GM12891 (cell line): ENCODE data around the gene ARSB.

Source experiments
- DNase-seq: peaks from one replicate; pipeline ENCODE4 v3.0.0; 2011; ENCODE audit warnings: low spot score; ENCODE audit not compliant: insufficient read length
- FAIRE-seq: peaks from 2 replicates; lab custom pipeline; 2011; peaks lifted over from hg19 to GRCh38; lab: Jason Lieb, UNC
- PAX5 ChIP-seq: IDR thresholded peaks from 2 replicates; pipeline ENCODE4 v1.6.1; 2011; ENCODE audit warnings: low read length, moderate library complexity, mild to moderate bottlenecking; ENCODE audit not compliant: insufficient read depth, severe bottlenecking
- POLR2A ChIP-seq: IDR thresholded peaks from 2 replicates; pipeline ENCODE4 v1.6.1; 2011; ENCODE audit warnings: low read depth, low read length, control low read depth
- POLR2AphosphoS5 ChIP-seq: IDR thresholded peaks from 2 replicates; pipeline ENCODE4 v1.6.1; 2011; ENCODE audit warnings: low read depth, low read length, control low read depth
- POU2F2 ChIP-seq: IDR thresholded peaks from 2 replicates; pipeline ENCODE4 v1.6.1; 2011; ENCODE audit warnings: low read depth, mild to moderate bottlenecking, control low read depth, low read length, moderate library complexity
- SPI1 ChIP-seq: IDR thresholded peaks from 2 replicates; pipeline ENCODE4 v1.6.1; 2011; ENCODE audit warnings: low read depth, low read length, control low read depth
- TAF1 ChIP-seq: IDR thresholded peaks from 2 replicates; pipeline ENCODE4 v1.6.1; 2011; ENCODE audit warnings: low read depth, low read length, control low read depth

Gene ARSB

DNA sequence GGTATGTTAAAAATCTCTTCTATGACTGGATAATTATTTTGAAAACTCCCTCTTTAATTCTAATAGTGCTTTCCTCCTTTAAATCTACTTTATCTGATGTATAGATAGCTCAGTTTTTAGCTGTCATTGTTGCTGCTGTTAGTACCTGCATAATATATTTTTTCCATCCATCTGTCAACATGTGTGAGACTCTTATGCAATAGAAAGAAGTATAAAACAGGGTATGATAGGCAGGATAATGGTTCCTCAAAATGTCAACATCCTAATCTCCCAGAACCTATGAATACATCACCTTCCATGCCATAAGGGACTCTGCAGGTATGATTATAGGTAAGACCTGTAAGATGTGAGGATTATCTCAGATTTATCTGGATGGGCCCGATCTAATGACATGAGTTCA lies 199.7 kb downstream of the ARSB start:
- no peak for TF ChIP-seq PAX5
- no peak for DNase-seq
- no peak for FAIRE-seq

GRCh38 chr5:78783434-78784130 lies 201.5 kb downstream of the ARSB start:
- FAIRE-seq (no peak), DNase-seq (no peak)
- TF ChIP-seq POLR2A = no peak
- TF ChIP-seq POU2F2 = no peak
- no peak for TF ChIP-seq POLR2AphosphoS5
- no peak for TF ChIP-seq SPI1
- TF ChIP-seq TAF1 = no peak
- TF ChIP-seq PAX5 = no peak

GRCh38 chr5:78782728-78783127 lies 202.4 kb downstream of the ARSB start:
- FAIRE-seq = no peak
- no peak for DNase-seq
- no peak for TF ChIP-seq POU2F2
- peak; percentile 62 for TF ChIP-seq SPI1

DNA sequence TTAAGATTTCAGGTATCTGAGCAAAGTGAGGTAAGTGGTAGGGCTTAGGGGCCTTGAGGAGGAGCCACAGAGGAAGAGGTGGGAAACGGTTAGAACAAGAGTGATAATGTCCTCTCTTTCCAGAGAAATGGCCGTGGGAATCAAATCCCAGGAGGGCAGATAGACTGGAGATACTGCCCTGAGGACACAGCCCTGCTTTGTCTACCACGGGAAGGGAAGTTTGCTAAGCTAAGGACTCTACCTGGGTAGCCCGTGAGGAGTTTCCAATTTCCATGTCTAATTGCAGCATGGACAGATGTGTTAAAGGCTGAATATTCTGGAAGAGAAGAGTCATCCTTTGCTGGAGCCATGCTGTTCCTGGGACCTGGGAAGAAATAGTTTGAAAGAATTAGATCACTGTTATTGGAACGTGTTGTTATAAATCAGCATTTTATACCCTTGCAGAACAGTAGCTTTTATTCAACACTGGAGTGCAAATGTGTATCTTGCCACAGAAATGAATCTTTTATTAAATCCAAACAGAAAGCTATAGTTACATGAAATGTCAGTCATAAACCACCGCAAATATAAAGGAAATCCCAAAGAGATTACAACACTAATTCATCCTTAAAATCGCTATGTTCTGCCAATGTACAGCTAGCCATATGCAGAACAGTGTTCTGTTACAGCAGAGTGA lies 203.4 kb downstream of the ARSB start:
- TF ChIP-seq TAF1 (no peak), SPI1 (no peak), POLR2AphosphoS5 (no peak), POLR2A (no peak), PAX5 (no peak)
- FAIRE-seq (no peak), DNase-seq (no peak)

GRCh38 chr5:78779771-78780616 lies 205.1 kb downstream of the ARSB start:
- FAIRE-seq (no peak), DNase-seq (no peak)
- TF ChIP-seq POU2F2 = no peak
- TF ChIP-seq POLR2A = no peak
- TF ChIP-seq PAX5 = no peak
- TF ChIP-seq POLR2AphosphoS5 = no peak
- TF ChIP-seq TAF1 = no peak
- TF ChIP-seq SPI1 = no peak

- no peak for DNase-seq
- FAIRE-seq = no peak
- no peak for TF ChIP-seq POLR2A
- TF ChIP-seq PAX5 = no peak
- no peak for TF ChIP-seq TAF1
- no peak for TF ChIP-seq POU2F2
- TF ChIP-seq POLR2AphosphoS5 = no peak
- no peak for TF ChIP-seq SPI1
These were observed 205.8 kb downstream of the ARSB start for GRCh38 chr5:78779262-78779661.

DNA sequence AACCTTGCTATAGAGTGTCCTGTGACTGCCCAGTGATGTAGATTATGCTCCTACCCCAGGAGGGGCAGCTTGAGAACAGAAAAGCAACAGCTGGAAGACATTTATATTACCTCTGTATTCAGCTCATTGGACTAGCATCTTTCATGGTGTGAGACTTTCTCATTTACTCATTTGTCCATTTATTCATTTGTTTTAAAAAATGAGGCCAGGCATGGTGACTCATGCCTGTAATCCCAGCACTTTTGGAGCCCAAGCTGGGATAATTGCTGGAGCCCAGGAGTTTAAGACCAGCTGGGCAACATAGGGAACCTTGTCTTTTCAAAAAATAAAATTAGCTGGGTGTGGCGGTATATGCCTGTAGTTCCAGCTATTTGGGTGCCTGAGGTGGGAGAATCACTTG lies 206.6 kb downstream of the ARSB start:
- no peak for DNase-seq
- FAIRE-seq = no peak
- TF ChIP-seq POU2F2 = no peak
- TF ChIP-seq PAX5 = no peak
- no peak for TF ChIP-seq POLR2A
- no peak for TF ChIP-seq TAF1
- TF ChIP-seq SPI1 = no peak
- TF ChIP-seq POLR2AphosphoS5 = no peak

GRCh38 chr5:78777901-78778300 lies 207.2 kb downstream of the ARSB start:
- TF ChIP-seq POU2F2 (no peak), POLR2AphosphoS5 (no peak), PAX5 (no peak), SPI1 (no peak), TAF1 (no peak), POLR2A (no peak)
- FAIRE-seq (no peak), DNase-seq (no peak)

DNA sequence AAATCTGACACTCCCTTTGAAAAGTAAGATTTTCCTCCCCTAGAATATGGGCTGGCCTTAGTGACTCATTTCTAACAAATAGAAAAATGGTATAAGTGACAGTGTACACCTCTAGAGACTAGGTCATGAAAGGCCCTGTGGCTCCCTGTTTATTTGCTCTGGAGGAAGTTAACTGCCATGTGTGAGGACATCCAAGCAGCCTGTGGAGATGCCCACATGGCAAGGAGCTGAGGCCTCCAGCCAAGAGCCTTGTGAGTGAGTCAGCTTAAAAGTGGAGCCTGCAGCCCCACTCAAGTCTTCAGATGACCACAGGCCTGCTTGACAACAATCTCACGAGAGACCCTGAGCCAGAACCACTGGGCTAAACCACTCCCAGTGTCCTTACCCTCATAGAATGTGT lies 208.5 kb downstream of the ARSB start:
- TF ChIP-seq PAX5 (no peak), POLR2AphosphoS5 (no peak), POU2F2 (no peak), POLR2A (no peak), SPI1 (no peak), TAF1 (no peak)
- no peak for FAIRE-seq
- DNase-seq = no peak
